NCI-H345 (cell line): ENCODE measurements around the gene IL36RN.
"Not testable (repeated sequence)": the region's sequence is repeated elsewhere in the genome, so short reads cannot be mapped to it uniquely, and the experiment has no call there.

ENCODE experiments used
- DNase-seq: peaks from one replicate; lab custom pipeline; 2025; lab: John Stamatoyannopoulos, UW

IL36RN gene

GRCh38 chr2:113075030-113075429 is 16.0 kb downstream of the IL36RN start:
- DNase-seq: no peak

GRCh38 chr2:113075600-113075999 is 16.6 kb downstream of the IL36RN start:
- DNase-seq: no peak

GRCh38 chr2:113076954-113077669 is 18.1 kb downstream of the IL36RN start:
- no peak for DNase-seq

GRCh38 chr2:113077921-113078320 is 18.9 kb downstream of the IL36RN start:
- no peak for DNase-seq

- no peak for DNase-seq
Observed at GRCh38 chr2:113078350-113078839, 19.4 kb downstream of the IL36RN start.

GRCh38 chr2:113079131-113079530 is 20.1 kb downstream of the IL36RN start:
- DNase-seq: no peak

- no peak for DNase-seq
Observed at GRCh38 chr2:113080134-113080533, 21.1 kb downstream of the IL36RN start.

- no peak for DNase-seq
Observed at GRCh38 chr2:113081488-113082210, 22.7 kb downstream of the IL36RN start.

- DNase-seq: no peak
Observed at GRCh38 chr2:113083296-113083695, 24.3 kb downstream of the IL36RN start.

GRCh38 chr2:113084249-113085000 is 25.4 kb downstream of the IL36RN start:
- no peak for DNase-seq

GRCh38 chr2:113085542-113085941 is 26.5 kb downstream of the IL36RN start:
- DNase-seq: no peak

- DNase-seq: no peak
Observed at GRCh38 chr2:113088213-113088992, 29.4 kb downstream of the IL36RN start.

GRCh38 chr2:113089916-113090315 is 30.9 kb downstream of the IL36RN start:
- DNase-seq: no peak

GRCh38 chr2:113091231-113091896 is 32.4 kb downstream of the IL36RN start:
- no peak for DNase-seq

- no peak for DNase-seq
Observed at GRCh38 chr2:113092864-113093612, 34.0 kb downstream of the IL36RN start.

- no peak for DNase-seq
Observed at GRCh38 chr2:113093613-113093977, 34.6 kb downstream of the IL36RN start.

- DNase-seq: not testable (repeated sequence)
Observed at GRCh38 chr2:113096306-113096705, 37.3 kb downstream of the IL36RN start.

GRCh38 chr2:113096842-113097618 is 38.0 kb downstream of the IL36RN start:
- DNase-seq: not testable (repeated sequence)

- DNase-seq: no peak
Observed at GRCh38 chr2:113098041-113098440, 39.0 kb downstream of the IL36RN start.

GRCh38 chr2:113098532-113098931 is 39.5 kb downstream of the IL36RN start:
- no peak for DNase-seq
